Osteoblast (primary cell): Measurements from ENCODE around the gene MSANTD3. TPM values are rescaled to one million over a fixed set of nuclear protein-coding genes. Genes with fewer than 3 reads are reported as not detected.
"Not testable (repeated sequence)": the region's sequence is repeated elsewhere in the genome, so short reads cannot be mapped to it uniquely, and the experiment has no call there.

Source experiments
- DNase-seq: peaks from one replicate; pipeline ENCODE4 v3.0.0; 2011; ENCODE audit warnings: low spot score, mixed read lengths; ENCODE audit not compliant: insufficient read length; ENCODE audit errors: missing footprints
- H2AFZ ChIP-seq: 2 replicates; pipeline ENCODE4 v1.6.0; 2011; ENCODE audit warnings: mild to moderate bottlenecking, low read length
- H3K27ac ChIP-seq: 2 replicates; pipeline ENCODE4 v1.5.1; 2011; ENCODE audit warnings: mild to moderate bottlenecking, low read depth, low read length, moderate library complexity
- H3K27me3 ChIP-seq: 2 replicates; pipeline ENCODE4 v1.6.0; 2012; ENCODE audit warnings: mild to moderate bottlenecking, control low read depth, inconsistent platforms, low read length, moderate library complexity; ENCODE audit not compliant: insufficient read depth
- H3K36me3 ChIP-seq: 2 replicates; pipeline ENCODE4 v1.5.1; 2011; ENCODE audit warnings: mild to moderate bottlenecking, low read length, control low read depth, moderate library complexity; ENCODE audit not compliant: insufficient read depth
- H3K4me1 ChIP-seq: 2 replicates; pipeline ENCODE4 v1.5.1; 2011; ENCODE audit warnings: mild to moderate bottlenecking, low read length, control low read depth, moderate library complexity; ENCODE audit not compliant: insufficient read depth
- H3K4me2 ChIP-seq: 2 replicates; pipeline ENCODE4 v1.6.0; 2011; ENCODE audit warnings: mild to moderate bottlenecking, low read length; ENCODE audit not compliant: insufficient read depth
- H3K4me3 ChIP-seq: fragments of 200-600 bp; sonication (generic); 3 replicates; pipeline ENCODE4 v1.5.1; 2012; ENCODE audit warnings: mild to moderate bottlenecking, low read length, inconsistent platforms; ENCODE audit not compliant: insufficient read depth
- H3K79me2 ChIP-seq: 2 replicates; pipeline ENCODE4 v1.6.0; 2012; ENCODE audit warnings: mild to moderate bottlenecking, low read length, control low read depth, inconsistent platforms; ENCODE audit not compliant: insufficient read depth
- H3K9me3 ChIP-seq: 2 replicates; pipeline ENCODE4 v1.5.1; 2011; ENCODE audit warnings: low read depth, low read length, control low read depth
- H4K20me1 ChIP-seq: 2 replicates; pipeline ENCODE4 v1.6.0; 2012; ENCODE audit warnings: mild to moderate bottlenecking, low read length, control low read depth; ENCODE audit not compliant: insufficient read depth
- CTCF ChIP-seq: IDR thresholded peaks from 2 replicates; pipeline ENCODE4 v1.5.1; 2011; ENCODE audit warnings: mild to moderate bottlenecking, low read depth, low read length, moderate library complexity; ENCODE audit errors: extremely low read depth
- total RNA-seq: library from RNA; depleted of rRNA; stranded (reverse); fragments of >200 nt; gene quantifications from 2 replicates; pipeline ENCODE4 v1.2.3, GENCODE V29; 2012

The MSANTD3 gene
- 67.3 and 76.3 TPM in 2 replicates for total RNA-seq

GRCh38 chr9:100426530-100427365 lies at the start of gene MSANTD3:
Gene MSANTD3 (plus strand): TSS chr9:100427143. CDS start chr9:100441939, 14,796 bp downstream.
- no peaks in the 10 kb centered on the region for H3K27me3 ChIP-seq
- H3K4me2 ChIP-seq: peak within 1 kb of the TSS; percentile 86
- peak within 1 kb of the TSS; percentile 86 for H2AFZ ChIP-seq
- H3K9me3 ChIP-seq: no peaks in the 10 kb centered on the region
- peaks cover 35% of the 10 kb centered on the region for H3K79me2 ChIP-seq
- peak within 1 kb of the TSS; percentile 87 for H3K4me3 ChIP-seq
- TF ChIP-seq CTCF: no peak
- peak; percentile 96 for DNase-seq
- peaks cover 41% of the 10 kb centered on the region for H3K4me1 ChIP-seq
- no peaks in the 10 kb centered on the region for H4K20me1 ChIP-seq
- peak within 1 kb of the TSS; percentile 97 for H3K27ac ChIP-seq
- H3K36me3 ChIP-seq: no peaks in the 10 kb centered on the region

GRCh38 chr9:100379862-100380261 lies 47.1 kb upstream of the MSANTD3 start:
- H3K4me2 ChIP-seq: peak overlapping the region; percentile 23

GRCh38 chr9:100392989-100393388 lies 34.0 kb upstream of the MSANTD3 start:
- not testable (repeated sequence) for H3K27me3 ChIP-seq, H3K9me3 ChIP-seq, H3K4me3 ChIP-seq, H3K36me3 ChIP-seq, H4K20me1 ChIP-seq, H3K4me2 ChIP-seq, DNase-seq, H3K4me1 ChIP-seq, H2AFZ ChIP-seq, H3K79me2 ChIP-seq, H3K27ac ChIP-seq

More at GRCh38 chr9:100379862-100380261, 47.1 kb upstream of the MSANTD3 start:
- peak overlapping the region; percentile 87 for H2AFZ ChIP-seq
- no peak overlapping the region for H3K4me3 ChIP-seq
- H3K4me1 ChIP-seq: peaks cover 13% of the 10 kb centered on the region
- TF ChIP-seq CTCF: no peak
- DNase-seq: peak; percentile 14
- H3K27ac ChIP-seq: peak overlapping the region; percentile 75
- no peaks in the 10 kb centered on the region for H3K27me3 ChIP-seq
- H3K79me2 ChIP-seq: no peaks in the 10 kb centered on the region
- no peaks in the 10 kb centered on the region for H4K20me1 ChIP-seq
- peaks cover 4% of the 10 kb centered on the region for H3K9me3 ChIP-seq
- no peaks in the 10 kb centered on the region for H3K36me3 ChIP-seq

- no peak overlapping the region for H2AFZ ChIP-seq
- no peaks in the 10 kb centered on the region for H3K27me3 ChIP-seq
- no peak overlapping the region for H3K4me3 ChIP-seq
- H4K20me1 ChIP-seq: no peaks in the 10 kb centered on the region
- H3K36me3 ChIP-seq: no peaks in the 10 kb centered on the region
- no peaks in the 10 kb centered on the region for H3K79me2 ChIP-seq
- H3K27ac ChIP-seq: no peak overlapping the region
- H3K4me2 ChIP-seq: no peak overlapping the region
- no peaks in the 10 kb centered on the region for H3K9me3 ChIP-seq
- DNase-seq: no peak
- H3K4me1 ChIP-seq: no peaks in the 10 kb centered on the region
- no peak for TF ChIP-seq CTCF
Measured at GRCh38 chr9:100394032-100394695, 32.8 kb upstream of the MSANTD3 start.
